ENCODE data around the gene CCNK. TPM values are rescaled to one million over a fixed set of nuclear protein-coding genes. Genes with fewer than 3 reads are reported as not detected.

Gene CCNK
- total and polyA plus RNA-seq, 8 donors: 43.2 to 52.5 (median 45.9) TPM

- H3K27me3 ChIP-seq: no peaks in the 10 kb centered on the region
- H3K36me3 ChIP-seq: peaks cover 0 to 97% of the 10 kb centered on the region in 2 donors
- ATAC-seq (no peak), DNase-seq (peak in 1 of 4 donors; percentile 71)
- no peak overlapping the region for H3K27ac ChIP-seq
- no peak for TF ChIP-seq CTCF (IDR thresholded peaks at IDR 0.05)
- H3K9me3 ChIP-seq: no peaks in the 10 kb centered on the region
- no peak overlapping the region for H3K4me3 ChIP-seq
- no peaks in the 10 kb centered on the region for H3K4me1 ChIP-seq
- intact Hi-C loops (cut with DNase I): no loop called here
Observed at GRCh38 chr14:99509871-99510555, 28.8 kb downstream of the CCNK start.

GRCh38 chr14:99510556-99511139 lies 29.4 kb downstream of the CCNK start:
- TF ChIP-seq CTCF (IDR thresholded peaks at IDR 0.05): no peak
- intact Hi-C loops (cut with DNase I): no loop called here
- ATAC-seq (no peak), DNase-seq (peak in 1 of 4 donors; percentile 60)
- Histone ChIP-seq H3K4me3 (no peak overlapping the region), H3K27ac (no peak overlapping the region), H3K4me1 (no peaks in the 10 kb centered on the region), H3K27me3 (no peaks in the 10 kb centered on the region), H3K36me3 (peaks cover 0 to 95% of the 10 kb centered on the region in 2 donors), H3K9me3 (no peaks in the 10 kb centered on the region)

- no peaks in the 10 kb centered on the region for H3K27me3 ChIP-seq
- peak in 1 of 4 donors; percentile 57 for DNase-seq
- no peak overlapping the region for H3K27ac ChIP-seq
- no peaks in the 10 kb centered on the region for H3K9me3 ChIP-seq
- peak; percentile 14 for ATAC-seq
- TF ChIP-seq CTCF (IDR thresholded peaks at IDR 0.05): no peak
- H3K4me3 ChIP-seq: no peak overlapping the region
- intact Hi-C loops (cut with DNase I): no loop called here
- H3K4me1 ChIP-seq: no peaks in the 10 kb centered on the region
- peaks cover 0 to 88% of the 10 kb centered on the region in 2 donors for H3K36me3 ChIP-seq
Observed at GRCh38 chr14:99511421-99512109, 30.4 kb downstream of the CCNK start.

- peak in 1 of 4 donors; percentile 48 for DNase-seq
- Histone ChIP-seq H3K9me3 (no peaks in the 10 kb centered on the region), H3K36me3 (peaks cover 0 to 83% of the 10 kb centered on the region in 2 donors), H3K27me3 (no peaks in the 10 kb centered on the region), H3K27ac (no peak overlapping the region), H3K4me3 (no peak overlapping the region), H3K4me1 (no peaks in the 10 kb centered on the region)
- ATAC-seq: no peak
- intact Hi-C loops (cut with DNase I): no loop called here
- TF ChIP-seq CTCF (IDR thresholded peaks at IDR 0.05): no peak
Observed at GRCh38 chr14:99512110-99512449, 30.9 kb downstream of the CCNK start.

- intact Hi-C loops (cut with DNase I): no loop called here
- H3K27ac ChIP-seq: no peak overlapping the region
- H3K4me3 ChIP-seq: no peak overlapping the region
- H3K4me1 ChIP-seq: no peaks in the 10 kb centered on the region
- peaks cover 0 to 77% of the 10 kb centered on the region in 2 donors for H3K36me3 ChIP-seq
- TF ChIP-seq CTCF (IDR thresholded peaks at IDR 0.05): no peak
- DNase-seq: peak in 1 of 4 donors; percentile 68
- no peak for ATAC-seq
- H3K27me3 ChIP-seq: no peaks in the 10 kb centered on the region
- H3K9me3 ChIP-seq: no peaks in the 10 kb centered on the region
Observed at GRCh38 chr14:99512571-99513182, 31.5 kb downstream of the CCNK start.
